MM.1S (cell line): ENCODE measurements around the gene UBE2D1.

Source experiments
- DNase-seq: peaks from one replicate; pipeline ENCODE4 v3.0.0-alpha.2; 2015
- H2AFZ ChIP-seq: fragments of 300-600 bp; sonication (generic); 2 replicates; pipeline ENCODE4 v1.6.0; 2016; ENCODE audit warnings: antibody characterized with exemption, low read length
- H3F3A ChIP-seq: fragments of 300-600 bp; sonication (generic); 2 replicates; pipeline ENCODE4 v1.6.1; 2016; ENCODE audit warnings: mild to moderate bottlenecking, antibody characterized with exemption, low read length, moderate library complexity, mixed read lengths; ENCODE audit not compliant: insufficient read depth
- H3K27ac ChIP-seq: fragments of 300-600 bp; sonication (generic); 2 replicates; pipeline ENCODE4 v1.5.1; 2016; ENCODE audit warnings: mild to moderate bottlenecking, low read length
- H3K27me3 ChIP-seq: fragments of 300-600 bp; sonication (generic); replicated peaks from 2 replicates; pipeline ENCODE4 v1.6.0; 2016; ENCODE audit warnings: low read length; ENCODE audit not compliant: insufficient read depth
- H3K36me3 ChIP-seq: fragments of 300-600 bp; sonication (generic); replicated peaks from 2 replicates; pipeline ENCODE4 v1.6.1; 2016; ENCODE audit warnings: mild to moderate bottlenecking, low read length, mixed read lengths; ENCODE audit not compliant: insufficient read depth
- H3K4me1 ChIP-seq: fragments of 300-600 bp; sonication (generic); 2 replicates; pipeline ENCODE4 v1.6.1; 2016; ENCODE audit warnings: low read length, mixed read lengths
- H3K4me2 ChIP-seq: fragments of 300-600 bp; sonication (generic); 2 replicates; pipeline ENCODE4 v1.6.0; 2016; ENCODE audit warnings: low read depth, low read length
- H3K4me3 ChIP-seq: fragments of 300-600 bp; sonication (generic); 2 replicates; pipeline ENCODE4 v1.5.1; 2016; ENCODE audit warnings: low read length, mixed read lengths
- H3K79me2 ChIP-seq: fragments of 300-600 bp; sonication (generic); 2 replicates; pipeline ENCODE4 v1.6.1; 2016; ENCODE audit warnings: mixed run types, low read length, mixed read lengths
- H3K9ac ChIP-seq: fragments of 300-600 bp; sonication (generic); 2 replicates; pipeline ENCODE4 v1.6.1; 2016; ENCODE audit warnings: low read length, mixed read lengths
- H3K9me2 ChIP-seq: fragments of 300-600 bp; sonication (generic); replicated peaks from 2 replicates; pipeline ENCODE4 v1.6.1; 2016; ENCODE audit warnings: mild to moderate bottlenecking, low read length, mixed read lengths; ENCODE audit not compliant: insufficient read depth
- H3K9me3 ChIP-seq: fragments of 300-600 bp; sonication (generic); replicated peaks from 2 replicates; pipeline ENCODE4 v1.6.1; 2016; ENCODE audit warnings: mild to moderate bottlenecking, low read length, mixed read lengths; ENCODE audit not compliant: insufficient read depth
- H4K20me1 ChIP-seq: fragments of 300-600 bp; sonication (generic); 2 replicates; pipeline ENCODE4 v1.6.1; 2016; ENCODE audit warnings: mild to moderate bottlenecking, low read length, moderate library complexity, mixed read lengths; ENCODE audit not compliant: insufficient read depth
- CTCF ChIP-seq: fragments of 300-600 bp; sonication (generic); IDR thresholded peaks from 2 replicates; pipeline ENCODE4 v1.5.1; 2016; ENCODE audit warnings: antibody characterized with exemption, low read length, mixed read lengths
- EZH2 ChIP-seq: fragments of 300-600 bp; sonication (generic); optimal IDR thresholded peaks from 2 replicates; pipeline ENCODE3; 2017; ENCODE audit warnings: low read depth, mild to moderate bottlenecking, antibody characterized with exemption, low read length, mixed read lengths
- EZH2phosphoT487 ChIP-seq: fragments of 300-600 bp; sonication (generic); IDR thresholded peaks from 2 replicates; pipeline ENCODE4 v1.6.1; 2018; ENCODE audit warnings: antibody characterized with exemption, low read length

UBE2D1 gene

GRCh38 chr10:58304099-58304633, 30.6 kb upstream of the UBE2D1 start:
- no peak overlapping the region for H2AFZ ChIP-seq
- H3K9ac ChIP-seq = no peak overlapping the region
- H3K79me2 ChIP-seq = no peaks in the 10 kb centered on the region
- no peaks in the 10 kb centered on the region for H3K36me3 ChIP-seq
- H3K9me2 ChIP-seq = no peaks in the 10 kb centered on the region
- no peak overlapping the region for H3K4me3 ChIP-seq
- DNase-seq = no peak
- H3K27ac ChIP-seq = no peak overlapping the region
- H3F3A ChIP-seq = peaks cover 3% of the 10 kb centered on the region; the same call in 1 of the 2 replicates
- H3K4me1 ChIP-seq = no peaks in the 10 kb centered on the region
- TF ChIP-seq EZH2phosphoT487 (no peak), EZH2 (no peak), CTCF (no peak)
- no peak overlapping the region for H3K4me2 ChIP-seq
- H3K9me3 ChIP-seq = no peaks in the 10 kb centered on the region
- H3K27me3 ChIP-seq = no peaks in the 10 kb centered on the region
- no peaks in the 10 kb centered on the region for H4K20me1 ChIP-seq

GRCh38 chr10:58305821-58306220, 29.0 kb upstream of the UBE2D1 start:
- H3K9me2 ChIP-seq = no peaks in the 10 kb centered on the region
- no peak overlapping the region for H3K4me3 ChIP-seq
- no peak for DNase-seq
- H3K27ac ChIP-seq = no peak overlapping the region
- no peaks in the 10 kb centered on the region for H3F3A ChIP-seq
- no peaks in the 10 kb centered on the region for H4K20me1 ChIP-seq
- H2AFZ ChIP-seq = no peak overlapping the region
- no peaks in the 10 kb centered on the region for H3K4me1 ChIP-seq
- no peak overlapping the region for H3K9ac ChIP-seq
- no peaks in the 10 kb centered on the region for H3K27me3 ChIP-seq
- H3K9me3 ChIP-seq = no peaks in the 10 kb centered on the region
- H3K36me3 ChIP-seq = no peaks in the 10 kb centered on the region
- no peak for TF ChIP-seq EZH2
- no peak for TF ChIP-seq CTCF
- TF ChIP-seq EZH2phosphoT487 = no peak
- H3K79me2 ChIP-seq = no peaks in the 10 kb centered on the region
- no peak overlapping the region for H3K4me2 ChIP-seq

GRCh38 chr10:58307676-58308075, 27.1 kb upstream of the UBE2D1 start:
- H3K4me2 ChIP-seq = no peak overlapping the region
- H3K79me2 ChIP-seq = no peaks in the 10 kb centered on the region
- no peak for DNase-seq
- H3K27me3 ChIP-seq = no peaks in the 10 kb centered on the region
- H4K20me1 ChIP-seq = no peaks in the 10 kb centered on the region
- H3K9me2 ChIP-seq = no peaks in the 10 kb centered on the region
- H2AFZ ChIP-seq = no peak overlapping the region
- no peak for TF ChIP-seq CTCF
- TF ChIP-seq EZH2phosphoT487 = no peak
- TF ChIP-seq EZH2 = no peak
- H3K9ac ChIP-seq = no peak overlapping the region
- H3K27ac ChIP-seq = no peak overlapping the region
- H3K4me1 ChIP-seq = no peaks in the 10 kb centered on the region
- no peaks in the 10 kb centered on the region for H3K9me3 ChIP-seq
- no peaks in the 10 kb centered on the region for H3K36me3 ChIP-seq
- no peak overlapping the region for H3K4me3 ChIP-seq
- H3F3A ChIP-seq = no peaks in the 10 kb centered on the region
